A549 treated with DMSO at 1 μM for 4 hours (cell line): Measurements from ENCODE around the gene WDR72. TPM values are rescaled to one million over a fixed set of nuclear protein-coding genes. Genes with fewer than 3 reads are reported as not detected.

Experiments used
- total RNA-seq: library from RNA; stranded (reverse); fragments of 200-300 nt; extraction: Qiagen RNA extraction; gene quantifications from 5 replicates; pipeline ENCODE4 v1.2.3, GENCODE V29; 2022; ENCODE audit warnings: low read depth

The WDR72 gene
- total RNA-seq = 6.0 to 8.0 TPM (median 7.6 TPM) in 5 replicates

GRCh38 chr15:53759411-53759931 is at the start of gene WDR72:
Gene WDR72, minus strand, starts transcription at chr15:53759663. Its CDS starts 26,514 bp downstream, at chr15:53733149.

Other genes starting within 250 kb of the WDR72 start
- gene UNC13C, start 218.8 kb upstream of the WDR72 start, total RNA-seq = not detected in 5 replicates